GM15510 (cell line): Measurements from ENCODE around the gene SPATA31A5.
"Not testable (repeated sequence)": the region's sequence is repeated elsewhere in the genome, so short reads cannot be mapped to it uniquely, and the experiment has no call there.

Source experiments
- POLR2A ChIP-seq: IDR thresholded peaks from 3 replicates; pipeline ENCODE4 v1.6.1; 2011; ENCODE audit warnings: borderline replicate concordance; ENCODE audit not compliant: insufficient read length; ENCODE audit errors: extremely low read depth

SPATA31A5 gene

DNA sequence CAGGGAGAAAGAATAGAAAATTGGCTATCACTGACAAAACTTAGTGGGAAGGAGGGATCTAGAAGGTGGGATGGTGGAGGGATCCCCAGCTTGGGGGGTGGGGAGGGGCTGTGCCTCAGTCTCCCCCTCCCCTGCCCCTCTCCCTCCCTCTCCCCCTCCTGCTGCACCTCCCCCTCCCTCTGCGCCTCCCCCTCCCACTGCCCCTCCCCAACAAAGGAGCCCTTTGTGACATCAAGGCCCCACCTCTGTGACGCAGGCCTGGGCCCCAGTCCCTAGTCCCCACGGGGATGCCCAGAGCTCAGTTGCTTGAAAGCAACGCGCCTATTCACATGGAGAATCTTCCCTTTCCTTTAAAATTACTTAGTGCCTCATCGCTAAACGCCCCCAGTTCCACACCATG lies at the start of gene SPATA31A5:
Gene SPATA31A5, plus strand, starts transcription at position 301 of the 400 bp plus-strand sequence. Its CDS starts 29 bp downstream, at position 330.
- TF ChIP-seq POLR2A: not testable (repeated sequence)
